CD4-positive, alpha-beta T cell treated with Interleukin-12 subunit alpha and Interleukin-12 subunit beta, for 1 hour (primary cell): Measurements from ENCODE around the gene ATXN7L1.

Experiments
- DNase-seq: peaks from one replicate; pipeline ENCODE4 v3.0.0-alpha.2; 2020

Gene ATXN7L1

GRCh38 chr7:105769901-105770628, 106.3 kb downstream of the ATXN7L1 start:
- DNase-seq: no peak

DNA sequence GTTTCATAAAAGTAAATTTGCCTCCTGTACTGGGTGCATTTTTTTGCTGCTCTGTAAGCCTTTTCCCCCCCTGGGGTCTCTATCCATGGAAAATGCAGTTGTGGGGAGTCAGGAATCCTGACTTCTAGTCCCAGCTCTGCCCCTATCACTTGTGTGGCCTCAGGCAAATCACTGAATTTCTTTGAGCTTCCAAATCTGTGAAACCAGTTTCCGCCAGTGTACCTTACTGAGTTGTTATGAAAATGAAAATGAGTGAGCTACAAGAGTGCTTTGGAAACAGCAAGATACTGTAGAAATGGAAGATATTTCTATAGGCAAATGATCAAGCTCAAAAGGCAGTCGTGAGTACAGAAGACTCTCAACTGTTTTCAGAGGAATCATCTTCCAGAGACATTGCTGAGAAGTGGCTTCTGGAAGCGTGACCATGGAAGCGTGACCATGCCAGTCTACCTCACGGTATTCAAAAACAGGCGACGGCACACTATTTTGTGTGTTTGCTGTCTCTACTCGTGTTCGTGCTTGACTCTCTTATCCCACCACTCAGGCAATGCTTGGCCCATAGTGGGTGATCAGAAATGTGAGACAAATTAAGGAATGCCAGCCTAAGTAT, 107.4 kb downstream of the ATXN7L1 start:
- no peak for DNase-seq

GRCh38 chr7:105768117-105768516, 108.3 kb downstream of the ATXN7L1 start:
- DNase-seq: no peak

DNA sequence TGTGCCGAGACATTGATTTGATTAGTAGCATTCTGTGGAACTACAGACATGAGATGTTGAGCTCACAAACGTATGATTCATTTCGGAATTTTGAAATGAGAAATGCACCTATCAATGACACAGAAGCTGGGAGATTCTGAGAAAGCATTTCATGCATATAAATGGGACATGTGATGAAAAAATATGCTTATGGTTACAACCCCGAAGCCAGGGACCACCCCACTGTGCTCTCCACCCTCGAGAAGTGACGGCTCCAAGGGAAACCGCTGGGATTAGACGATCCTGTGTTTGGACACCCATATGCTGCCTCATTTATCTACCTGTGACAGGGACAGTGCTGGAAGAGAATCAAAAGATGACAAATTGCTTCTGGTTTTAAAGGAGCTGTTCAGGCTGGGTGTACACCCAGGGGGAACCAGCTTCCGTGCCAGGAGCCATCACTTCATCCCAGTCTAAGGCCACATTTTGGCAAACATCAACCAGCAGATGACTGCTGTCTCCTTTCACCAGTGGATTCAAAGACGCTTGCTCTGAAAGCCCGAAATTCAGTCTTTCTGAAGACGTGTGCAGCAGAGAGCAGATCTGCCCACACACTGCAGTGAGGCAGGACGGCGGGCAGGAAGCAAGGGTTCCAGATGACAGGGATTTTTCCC, 109.9 kb downstream of the ATXN7L1 start:
- no peak for DNase-seq

- no peak for DNase-seq
Observed at GRCh38 chr7:105765846-105766245, 110.6 kb downstream of the ATXN7L1 start.

DNA sequence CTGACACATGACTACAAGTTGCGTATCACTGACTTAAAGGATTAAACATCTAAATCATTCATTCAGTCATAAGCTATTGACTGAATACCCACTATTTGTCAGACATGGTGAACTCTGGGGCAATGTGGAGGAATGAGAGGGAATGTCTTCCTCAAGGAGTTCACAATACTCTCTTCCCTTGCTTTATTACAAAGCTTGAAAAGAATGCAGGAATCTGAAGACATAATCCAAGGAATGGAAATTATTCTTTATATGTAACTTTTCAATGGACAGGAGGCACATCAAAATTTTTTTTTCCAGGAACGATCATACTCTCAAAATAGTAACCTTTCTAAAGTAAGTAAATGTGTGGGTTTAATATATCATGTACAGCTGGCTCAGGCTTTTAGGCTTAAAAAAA, 111.9 kb downstream of the ATXN7L1 start:
- no peak for DNase-seq

GRCh38 chr7:105760551-105761447, 115.6 kb downstream of the ATXN7L1 start:
- peak; percentile 17 for DNase-seq

DNA sequence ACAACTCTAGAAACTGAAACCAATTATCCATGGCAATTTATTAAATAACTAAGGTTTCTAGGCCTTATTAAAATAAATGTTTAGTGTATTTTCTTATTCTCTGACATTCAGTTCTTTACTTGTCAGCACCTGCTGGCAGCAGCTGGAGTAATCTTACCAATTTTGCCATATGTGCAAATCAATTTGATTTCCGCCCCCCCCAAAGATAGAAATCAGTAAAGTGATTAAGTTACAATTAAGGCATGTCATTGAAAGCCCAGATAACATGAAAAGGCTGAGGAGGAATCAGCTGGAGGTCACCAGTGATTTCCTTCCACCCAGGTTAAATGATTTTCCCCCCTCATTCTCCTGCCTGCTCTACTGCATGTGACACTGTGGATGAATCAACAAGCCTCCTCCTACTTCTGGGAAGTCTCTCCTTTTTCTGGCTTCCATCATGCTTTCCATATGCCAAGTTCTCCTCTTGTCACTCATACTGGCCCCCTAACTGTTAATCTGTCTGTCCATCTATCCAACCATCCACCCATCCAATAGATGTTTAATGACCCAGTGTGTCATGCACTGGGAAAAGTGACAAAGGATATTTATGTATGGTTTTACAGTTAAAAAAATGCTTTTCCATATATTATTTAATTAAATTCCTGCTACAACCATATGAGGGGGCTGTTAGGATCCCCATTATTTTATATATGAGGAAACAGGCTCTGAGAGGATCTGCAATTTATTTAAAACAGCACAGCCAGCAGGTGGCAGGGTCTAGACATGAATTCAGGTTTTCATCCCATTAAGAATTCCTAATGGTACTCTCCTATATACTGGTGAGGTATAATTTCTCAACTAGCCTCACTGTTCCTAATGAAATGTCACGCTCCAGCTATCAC, 116.5 kb downstream of the ATXN7L1 start:
- peak; percentile 32 for DNase-seq

DNA sequence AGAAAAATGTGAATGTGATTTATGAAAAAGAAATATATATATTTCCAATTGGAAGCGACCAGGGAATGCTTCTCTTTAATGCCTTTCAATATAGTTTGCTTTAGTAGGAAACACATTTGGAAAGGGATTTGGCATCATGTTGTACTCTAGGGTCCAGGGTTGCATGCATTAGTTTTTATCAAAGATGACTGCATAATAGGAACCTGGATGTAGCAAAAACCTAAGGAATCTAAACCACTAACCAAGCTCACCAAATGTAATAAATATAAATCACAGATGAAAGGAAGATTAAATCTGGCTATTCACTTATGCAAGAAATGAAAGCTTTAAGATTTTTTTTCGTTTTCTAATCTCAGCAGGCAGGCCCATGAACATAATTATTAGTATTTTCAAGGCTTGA, 120.0 kb downstream of the ATXN7L1 start:
- DNase-seq: no peak

DNA sequence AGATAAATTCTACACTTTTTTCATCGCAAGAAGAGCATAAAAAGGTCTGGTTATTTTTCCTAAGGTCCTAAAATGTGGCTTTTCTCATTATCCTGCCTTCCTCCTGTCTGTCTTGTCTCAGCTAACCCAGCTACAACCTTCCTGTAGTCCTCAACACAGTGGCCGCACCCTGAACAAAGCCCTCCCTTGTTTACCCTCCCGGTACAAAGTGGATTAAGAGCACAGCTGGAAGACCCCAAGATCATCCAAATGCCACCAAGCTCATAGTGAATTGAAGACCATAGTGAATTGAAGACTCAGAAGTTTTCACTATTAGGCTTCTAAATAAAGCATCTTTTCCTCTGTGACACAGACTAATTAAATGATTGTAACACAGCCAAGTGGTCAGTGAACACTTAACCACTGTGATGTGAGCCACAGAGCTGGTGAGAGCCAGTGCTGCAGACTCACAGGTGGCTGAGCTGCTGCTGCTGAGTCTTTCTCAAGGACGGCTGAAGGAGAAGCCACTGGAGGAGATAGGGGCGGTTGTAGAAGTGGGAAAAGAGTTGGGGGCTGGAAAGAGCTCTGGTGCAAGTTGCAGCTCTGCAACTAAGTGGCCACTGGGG, 123.6 kb downstream of the ATXN7L1 start:
- no peak for DNase-seq

DNA sequence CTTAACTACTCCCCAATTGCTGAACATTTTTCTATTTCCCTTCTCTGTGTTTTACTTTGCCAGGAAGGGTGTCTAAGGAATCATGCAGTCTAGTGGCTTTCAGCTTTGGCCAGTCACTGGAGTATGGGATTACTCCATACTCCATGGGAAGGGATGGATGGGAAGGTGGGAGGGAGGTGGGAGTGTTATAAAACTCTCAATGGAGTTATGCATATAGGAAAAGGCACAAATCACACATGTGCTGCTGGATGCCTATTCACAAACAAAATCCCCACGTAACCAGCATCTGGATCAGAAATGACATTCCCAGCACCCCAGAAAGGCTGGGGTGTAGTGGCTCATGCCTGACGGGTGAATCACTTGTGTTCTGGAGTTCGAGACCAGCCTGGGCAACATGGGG, 125.3 kb downstream of the ATXN7L1 start:
- no peak for DNase-seq

- no peak for DNase-seq
Observed at GRCh38 chr7:105748701-105749100, 127.7 kb downstream of the ATXN7L1 start.

- DNase-seq: no peak
Observed at GRCh38 chr7:105745681-105746330, 130.6 kb downstream of the ATXN7L1 start.

DNA sequence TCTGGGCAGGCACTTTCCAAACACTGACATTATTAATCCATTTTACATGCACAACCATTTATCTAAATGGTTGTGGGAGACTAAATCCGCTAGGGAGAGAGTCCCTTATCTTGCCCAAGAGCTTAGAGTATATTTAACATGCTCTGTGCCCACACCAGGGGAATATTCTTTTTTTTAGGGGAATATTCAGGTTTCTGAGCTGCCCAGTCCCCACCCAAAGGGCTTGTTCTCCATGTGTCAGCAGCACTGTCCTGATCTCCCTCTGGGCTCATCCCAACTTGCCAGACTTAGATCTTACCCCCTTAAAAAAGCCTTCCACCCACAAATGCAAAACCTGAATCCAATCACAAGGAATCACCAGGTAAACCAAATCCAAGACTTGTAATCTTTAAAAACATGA, 132.1 kb downstream of the ATXN7L1 start:
- no peak for DNase-seq

DNA sequence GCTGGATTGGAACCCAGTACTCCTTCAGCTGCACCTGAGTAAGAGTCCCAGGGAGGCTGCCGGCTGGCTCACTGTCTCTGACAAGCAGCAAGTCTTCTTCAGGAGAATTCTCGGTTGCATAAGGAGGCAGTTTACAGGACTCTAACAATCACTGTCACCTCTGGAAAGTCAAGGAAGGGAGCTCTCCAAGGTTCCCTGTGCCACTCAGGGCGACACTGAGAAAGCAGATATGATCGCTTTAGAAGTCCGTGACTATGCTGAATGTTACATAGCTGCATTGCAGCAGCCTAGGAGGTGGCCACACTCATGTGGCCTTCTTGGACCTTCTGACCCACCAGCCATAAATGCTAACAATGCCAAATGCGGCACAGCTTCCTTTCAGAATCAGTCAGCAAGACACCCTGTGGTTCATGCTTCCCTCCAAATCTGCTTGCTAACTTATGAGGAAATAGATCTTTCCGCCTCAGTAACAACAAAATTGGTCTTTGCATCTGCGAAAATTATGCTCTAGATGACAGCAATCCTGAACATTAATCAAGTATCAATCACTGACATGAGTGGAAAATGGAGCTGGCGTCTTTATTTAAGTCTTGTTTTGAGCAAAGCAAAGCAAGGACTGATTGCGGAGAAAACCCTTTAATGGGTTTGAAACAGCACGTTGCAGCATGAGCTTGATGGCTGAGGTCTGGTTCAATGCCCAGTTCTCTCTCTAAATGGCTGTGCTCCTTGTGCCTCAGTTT, 132.9 kb downstream of the ATXN7L1 start:
- no peak for DNase-seq

GRCh38 chr7:105742787-105743186, 133.6 kb downstream of the ATXN7L1 start:
- no peak for DNase-seq

DNA sequence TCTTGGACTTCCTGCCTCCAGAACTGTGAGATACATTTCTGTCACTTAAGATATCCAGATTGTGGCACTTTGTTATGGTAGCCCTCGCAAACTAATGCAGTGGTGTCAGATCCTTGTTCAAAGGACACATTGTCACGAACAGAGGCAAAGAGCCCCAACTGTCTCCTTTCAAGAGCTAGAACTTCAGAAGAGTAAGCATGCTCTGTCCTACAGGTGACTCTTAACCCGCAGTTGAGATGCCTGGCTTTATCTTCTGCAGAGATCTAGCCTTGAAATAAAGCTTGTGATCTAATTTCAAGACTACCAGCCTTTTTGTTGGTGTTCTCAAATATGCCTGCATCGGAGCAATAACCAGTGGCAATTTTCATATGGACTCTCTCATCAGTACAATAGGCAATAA, 134.4 kb downstream of the ATXN7L1 start:
- DNase-seq: no peak

DNA sequence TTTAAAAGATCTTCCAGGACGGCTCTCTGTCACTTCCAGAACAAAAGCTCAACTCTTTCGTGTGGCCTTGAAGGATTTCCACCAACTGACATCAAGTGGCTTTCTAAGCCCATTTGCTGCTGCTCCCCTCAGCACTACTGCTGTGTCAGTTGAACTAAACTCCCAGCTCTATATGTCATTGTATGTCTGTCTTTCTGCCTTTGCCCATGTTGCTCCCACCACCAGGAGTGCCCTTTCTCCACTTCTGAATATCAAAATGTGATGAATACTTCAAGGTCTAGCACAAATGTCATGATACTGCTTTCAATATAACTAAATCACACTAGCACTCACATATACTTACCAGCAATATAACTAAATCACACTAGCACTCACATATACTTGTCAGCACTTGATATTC, 138.3 kb downstream of the ATXN7L1 start:
- no peak for DNase-seq

DNA sequence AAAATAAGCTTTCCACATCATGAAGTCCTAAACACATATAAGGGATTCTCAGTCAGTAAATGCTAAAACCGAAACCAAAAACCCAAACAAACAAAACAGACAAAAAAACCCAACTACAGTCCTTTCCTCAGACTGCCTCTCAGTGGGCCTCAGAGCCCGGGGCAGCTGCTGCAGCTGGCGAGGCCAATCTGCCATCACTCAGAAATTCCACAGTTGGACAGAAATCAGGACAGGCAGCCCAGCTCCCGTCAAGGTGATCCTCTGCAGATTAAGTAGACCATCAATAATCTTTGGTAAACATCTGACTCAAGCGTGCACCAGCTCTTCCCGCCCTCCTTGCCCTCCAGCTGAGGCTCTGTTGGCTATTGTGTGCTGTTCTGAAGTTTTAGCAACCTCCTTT, 142.2 kb downstream of the ATXN7L1 start:
- DNase-seq: no peak

DNA sequence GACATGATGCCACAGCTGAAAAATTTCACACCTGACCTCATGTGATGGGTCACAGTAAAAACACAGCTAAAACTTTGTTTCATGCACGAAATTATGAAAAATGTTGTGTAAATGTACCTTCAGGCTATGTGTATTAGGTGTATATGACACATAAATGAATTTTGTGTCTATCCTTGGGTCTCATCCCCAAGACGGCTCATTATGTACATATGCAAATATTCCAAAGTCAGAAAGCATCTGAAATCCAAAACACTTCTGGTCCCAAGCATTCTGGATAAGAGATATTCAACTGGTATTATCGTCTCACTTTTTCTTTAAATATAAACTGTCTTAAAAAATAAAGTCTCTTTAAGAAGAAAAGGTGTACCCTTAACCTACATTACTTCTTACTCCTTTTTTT, 145.4 kb downstream of the ATXN7L1 start:
- DNase-seq: no peak

DNA sequence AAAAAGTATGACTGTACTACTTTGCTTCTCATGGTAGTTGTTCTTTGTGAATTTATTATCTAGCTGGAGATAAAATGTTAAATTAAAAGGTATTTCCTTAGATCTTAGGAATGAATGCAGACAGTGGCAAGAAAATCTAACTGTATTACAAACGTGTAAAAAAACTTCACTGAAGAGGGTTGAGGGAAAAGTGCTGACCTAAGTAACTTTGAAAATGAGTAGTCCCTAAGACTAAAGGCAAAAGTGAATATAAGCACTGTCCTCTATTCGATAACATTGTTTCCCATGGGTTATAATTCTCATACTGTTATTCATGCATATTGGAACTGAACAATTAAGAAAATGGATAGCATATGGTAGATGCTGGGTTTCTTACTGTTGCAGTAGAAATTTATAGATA, 148.4 kb downstream of the ATXN7L1 start:
- no peak for DNase-seq
